GM12872 (cell line): ENCODE data around the gene TC2N.

Experiments used
- TF ChIP-seq, protein P1 (sequence below): IDR thresholded peaks from 3 replicates; pipeline ENCODE4 v1.5.1; 2011; ENCODE audit warnings: low read depth, mild to moderate bottlenecking, low read length, moderate library complexity; ENCODE audit not compliant: insufficient read depth

The TC2N gene

GRCh38 chr14:91903070-91903469 lies 35.7 kb upstream of the TC2N start:
- TF ChIP-seq, protein P1, sequence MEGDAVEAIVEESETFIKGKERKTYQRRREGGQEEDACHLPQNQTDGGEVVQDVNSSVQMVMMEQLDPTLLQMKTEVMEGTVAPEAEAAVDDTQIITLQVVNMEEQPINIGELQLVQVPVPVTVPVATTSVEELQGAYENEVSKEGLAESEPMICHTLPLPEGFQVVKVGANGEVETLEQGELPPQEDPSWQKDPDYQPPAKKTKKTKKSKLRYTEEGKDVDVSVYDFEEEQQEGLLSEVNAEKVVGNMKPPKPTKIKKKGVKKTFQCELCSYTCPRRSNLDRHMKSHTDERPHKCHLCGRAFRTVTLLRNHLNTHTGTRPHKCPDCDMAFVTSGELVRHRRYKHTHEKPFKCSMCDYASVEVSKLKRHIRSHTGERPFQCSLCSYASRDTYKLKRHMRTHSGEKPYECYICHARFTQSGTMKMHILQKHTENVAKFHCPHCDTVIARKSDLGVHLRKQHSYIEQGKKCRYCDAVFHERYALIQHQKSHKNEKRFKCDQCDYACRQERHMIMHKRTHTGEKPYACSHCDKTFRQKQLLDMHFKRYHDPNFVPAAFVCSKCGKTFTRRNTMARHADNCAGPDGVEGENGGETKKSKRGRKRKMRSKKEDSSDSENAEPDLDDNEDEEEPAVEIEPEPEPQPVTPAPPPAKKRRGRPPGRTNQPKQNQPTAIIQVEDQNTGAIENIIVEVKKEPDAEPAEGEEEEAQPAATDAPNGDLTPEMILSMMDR: no peak

DNA sequence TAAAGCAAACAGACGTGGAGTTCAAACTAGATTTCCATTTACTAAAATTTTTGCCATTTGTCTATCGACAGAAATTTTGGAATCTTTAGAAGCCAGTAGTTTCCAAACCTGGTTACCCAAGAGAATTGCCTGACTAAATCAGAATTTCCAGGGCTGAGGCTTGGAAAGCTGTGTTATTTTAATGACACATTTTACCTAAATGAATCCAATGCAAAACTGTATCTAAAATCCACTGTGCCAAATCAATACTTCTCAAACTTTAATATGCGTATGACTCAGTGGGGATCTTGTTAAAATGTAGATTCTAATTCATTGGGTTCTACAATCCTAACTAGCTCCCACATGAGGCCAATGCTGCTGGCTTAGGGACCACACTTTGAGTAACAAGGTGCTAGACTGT lies 35.0 kb upstream of the TC2N start:
- TF ChIP-seq, protein P1: no peak

- TF ChIP-seq, protein P1: no peak
Observed at GRCh38 chr14:91901449-91902226, 34.3 kb upstream of the TC2N start.

GRCh38 chr14:91899806-91900205 lies 32.5 kb upstream of the TC2N start:
- TF ChIP-seq, protein P1: no peak

GRCh38 chr14:91899213-91899612 lies 31.9 kb upstream of the TC2N start:
- TF ChIP-seq, protein P1: no peak

DNA sequence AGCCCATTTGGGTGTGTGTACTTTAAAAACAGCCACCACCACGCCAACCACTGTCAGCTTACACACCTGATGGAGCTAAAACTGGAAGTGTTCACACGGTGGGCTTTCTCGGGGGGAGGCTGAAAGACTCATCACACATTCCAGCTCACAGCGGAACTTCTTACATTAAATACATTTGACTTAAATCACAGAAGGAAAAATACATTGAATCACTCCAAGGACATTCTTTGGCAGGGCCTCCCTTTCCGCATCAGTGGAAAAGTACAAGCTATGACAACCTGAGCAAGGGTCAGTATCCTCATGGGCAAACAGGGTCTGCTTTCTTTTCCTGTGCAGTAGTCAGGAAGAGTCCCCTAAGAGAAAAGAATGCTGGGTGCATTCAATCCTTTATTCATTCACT lies 31.0 kb upstream of the TC2N start:
- TF ChIP-seq, protein P1: no peak

DNA sequence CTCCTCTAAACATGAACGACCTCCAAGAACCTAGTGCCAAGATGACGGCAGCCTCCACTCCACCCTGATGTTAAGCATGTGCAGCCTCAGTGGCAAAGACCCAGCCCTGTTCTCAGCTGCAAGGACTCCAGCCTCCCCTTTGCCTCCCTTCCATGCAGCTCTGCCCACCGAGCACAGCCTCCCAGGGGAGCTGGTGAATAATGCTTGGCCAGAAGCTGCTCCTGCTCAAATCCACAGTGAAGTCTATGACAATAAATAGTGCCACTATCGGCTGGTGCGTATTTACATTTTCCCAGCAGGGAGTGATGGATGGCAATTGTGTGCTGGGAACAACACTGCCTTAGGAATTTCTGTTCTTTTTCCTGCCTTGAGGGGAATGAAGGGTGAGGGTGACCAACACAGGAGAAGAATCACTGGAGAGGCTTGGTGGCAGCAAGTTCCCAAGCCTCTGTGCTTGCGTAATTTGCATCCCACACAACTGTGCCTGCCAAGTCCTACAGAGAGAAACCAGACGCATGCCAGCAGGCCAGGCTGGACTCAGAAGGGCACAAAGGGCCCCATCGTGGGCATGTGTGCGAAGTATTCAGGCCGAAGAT lies 29.9 kb upstream of the TC2N start:
- TF ChIP-seq, protein P1: no peak
